SIG-M5 treated with dmso at 0.1 percent for 504 hours (cell line): Measurements from ENCODE around the gene NT5DC1.

Experiments
- DNase-seq: peaks from one replicate; lab custom pipeline; 2025; ENCODE audit not compliant: unreplicated experiment; lab: John Stamatoyannopoulos, UW

NT5DC1 gene

GRCh38 chr6:116100419-116101301, at the start of gene NT5DC1:
NT5DC1 (plus strand) TSS chr6:116100853; CDS start chr6:116100931, 78 bp downstream.
- peak; percentile 71 for DNase-seq

GRCh38 chr6:116051244-116051643, 49.4 kb upstream of the NT5DC1 start:
- no peak for DNase-seq

GRCh38 chr6:116055513-116055912, 45.1 kb upstream of the NT5DC1 start:
- no peak for DNase-seq

- DNase-seq: no peak
Observed at GRCh38 chr6:116057766-116058165, 42.9 kb upstream of the NT5DC1 start.

GRCh38 chr6:116059713-116060571, 40.7 kb upstream of the NT5DC1 start:
- DNase-seq: peak; percentile 47

GRCh38 chr6:116060572-116061283, 39.9 kb upstream of the NT5DC1 start, which contains the start of gene FRK:
FRK (minus strand) TSS chr6:116060891; CDS start chr6:116060311, 580 bp downstream.
- DNase-seq: peak; percentile 2

GRCh38 chr6:116062496-116062895, 38.2 kb upstream of the NT5DC1 start:
- DNase-seq: no peak

- no peak for DNase-seq
Observed at GRCh38 chr6:116064666-116065065, 36.0 kb upstream of the NT5DC1 start.

GRCh38 chr6:116066789-116067188, 33.9 kb upstream of the NT5DC1 start:
- no peak for DNase-seq

GRCh38 chr6:116070101-116070500, 30.6 kb upstream of the NT5DC1 start:
- DNase-seq: no peak

- DNase-seq: no peak
Observed at GRCh38 chr6:116070616-116071389, 29.9 kb upstream of the NT5DC1 start.

GRCh38 chr6:116072368-116072767, 28.3 kb upstream of the NT5DC1 start:
- no peak for DNase-seq

- DNase-seq: no peak
Observed at GRCh38 chr6:116073765-116074440, 26.8 kb upstream of the NT5DC1 start.

GRCh38 chr6:116074732-116075390, 25.8 kb upstream of the NT5DC1 start:
- DNase-seq: no peak

GRCh38 chr6:116078522-116078921, 22.1 kb upstream of the NT5DC1 start:
- no peak for DNase-seq

GRCh38 chr6:116078945-116079344, 21.7 kb upstream of the NT5DC1 start:
- DNase-seq: no peak

- no peak for DNase-seq
Observed at GRCh38 chr6:116083052-116083451, 17.6 kb upstream of the NT5DC1 start.

- DNase-seq: no peak
Observed at GRCh38 chr6:116084284-116084683, 16.4 kb upstream of the NT5DC1 start.

- no peak for DNase-seq
Observed at GRCh38 chr6:116087437-116088027, 13.1 kb upstream of the NT5DC1 start.
